Body of pancreas (tissue), 4 donors: ENCODE data around the gene ASIC2. TPM values are rescaled to one million over a fixed set of nuclear protein-coding genes. Genes with fewer than 3 reads are reported as not detected.

Experiments used
- ATAC-seq: fragments of 150-250 bp; one replicate; pipeline ENCODE4 v1.9.1; 2016
- DNase-seq, 4 donors: peaks; one replicate each; pipeline ENCODE4 v3.0.0-alpha.2; 2019
- H3K27ac ChIP-seq, 4 donors: fragments of 200-600 bp; sonication (generic); 1 replicate in 3 of 4; 2 replicates in 1 of 4; pipeline versions ENCODE4 v1.5.1 to v1.6.1; 2016 to 2019; ENCODE audit warnings: mild to moderate bottlenecking in 1 of 4, mixed read lengths in 1 of 4, moderate library complexity in 1 of 4
- H3K27me3 ChIP-seq, 2 donors: fragments of 200-600 bp; sonication (generic); one replicate each; pipeline ENCODE4 v1.6.0; 2016; ENCODE audit warnings: mild to moderate bottlenecking in 1 of 2
- H3K36me3 ChIP-seq, 2 donors: fragments of 200-600 bp; sonication (generic); replicated peaks in 1 of 2; 2 replicates each; pipeline ENCODE4 v1.5.1; 2016; ENCODE audit warnings: low read depth in 2 of 2; ENCODE audit not compliant: insufficient read depth in 1 of 2
- H3K4me1 ChIP-seq: fragments of 200-600 bp; sonication (generic); one replicate; pipeline ENCODE4 v1.6.0; 2016
- H3K4me3 ChIP-seq, 2 donors: fragments of 200-600 bp; sonication (generic); 1 replicate in 1 of 2; 2 replicates in 1 of 2; pipeline ENCODE4 v1.5.1; 2016 to 2019
- H3K9me3 ChIP-seq, 3 donors: fragments of 200-600 bp; sonication (generic); 1 replicate in 2 of 3; 2 replicates in 1 of 3; pipeline ENCODE4 v1.5.1; 2016
- POLR2A ChIP-seq, 3 donors: fragments of 450-650 bp; IDR thresholded peaks; one replicate each; pipeline ENCODE4 v1.6.1; 2016; ENCODE audit warnings: antibody characterized with exemption in 3 of 3, mild to moderate bottlenecking in 2 of 3
- WGBS, 2 donors: methylation state at CpG; one replicate each; pipeline ENCODE4 v1.1.5; 2017; 5-methylcytosine and 5-hydroxymethylcytosine counted together
- intact Hi-C: fragments of 100-400 bp; cut with DNase I; formaldehyde crosslinking; loops from one replicate; pipeline ENCODE4 v1.15.1; 2023
- total RNA-seq, 2 donors: library from RNA; depleted of rRNA; stranded (reverse); fragments of >200 nt; gene quantifications; one replicate each; pipeline ENCODE4 v1.1.0, GENCODE V29; 2016
- TF ChIP-seq, protein P1 (sequence below), 7 experiments: fragments of 450-650 bp in 4 of 7; fragments of 200-600 bp in 3 of 7; sonication (generic) in 3 of 7; IDR thresholded peaks; one replicate each; pipeline ENCODE4 v1.5.1; 2016 to 2019; ENCODE audit warnings: antibody characterized with exemption in 7 of 7

ASIC2 gene
- total RNA-seq, 2 donors from 2014 or later, result not detected

DNA sequence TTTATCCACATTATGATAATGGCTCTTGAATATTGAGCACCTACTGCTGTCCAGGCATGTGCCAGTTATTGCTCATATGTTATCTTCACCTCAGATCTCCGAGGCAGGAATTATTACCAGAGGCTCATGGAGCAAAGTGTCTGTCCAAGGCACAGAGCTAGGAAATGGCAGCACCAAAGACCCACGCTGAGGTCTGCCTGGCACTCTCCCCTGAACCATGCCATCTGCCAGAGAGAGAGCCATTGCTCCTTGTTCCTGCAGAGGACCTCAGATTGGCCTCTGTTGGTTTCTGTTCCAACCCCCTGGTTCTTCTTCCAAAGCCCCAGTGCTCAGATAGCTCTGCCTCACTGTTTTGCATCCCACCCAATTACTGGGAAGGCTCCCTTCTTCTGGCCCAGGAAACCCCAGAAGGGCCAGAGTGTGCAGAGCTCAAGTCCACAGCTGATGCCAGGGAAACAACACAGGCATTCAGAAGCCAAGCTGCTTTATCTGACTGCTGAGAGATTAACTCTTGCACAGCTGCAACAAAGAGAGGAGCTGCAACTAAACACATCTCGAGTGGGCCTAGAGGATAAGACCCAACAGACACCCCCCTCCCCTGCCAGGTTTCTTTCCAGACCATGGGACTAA lies 5.9 kb downstream of the ASIC2 start:
- Histone ChIP-seq H3K4me1 (peaks cover 28% of the 10 kb centered on the region), H3K36me3 (no peaks in the 10 kb centered on the region), H3K4me3 (no peak overlapping the region), H3K27me3 (peaks cover 0 to 7% of the 10 kb centered on the region in 2 donors), H3K27ac (no peak overlapping the region), H3K9me3 (no peaks in the 10 kb centered on the region)
- WGBS, 2 donors, result 47 to 53% methylated on average over 3 of the region's 3 CpGs
- TF ChIP-seq, protein P1, sequence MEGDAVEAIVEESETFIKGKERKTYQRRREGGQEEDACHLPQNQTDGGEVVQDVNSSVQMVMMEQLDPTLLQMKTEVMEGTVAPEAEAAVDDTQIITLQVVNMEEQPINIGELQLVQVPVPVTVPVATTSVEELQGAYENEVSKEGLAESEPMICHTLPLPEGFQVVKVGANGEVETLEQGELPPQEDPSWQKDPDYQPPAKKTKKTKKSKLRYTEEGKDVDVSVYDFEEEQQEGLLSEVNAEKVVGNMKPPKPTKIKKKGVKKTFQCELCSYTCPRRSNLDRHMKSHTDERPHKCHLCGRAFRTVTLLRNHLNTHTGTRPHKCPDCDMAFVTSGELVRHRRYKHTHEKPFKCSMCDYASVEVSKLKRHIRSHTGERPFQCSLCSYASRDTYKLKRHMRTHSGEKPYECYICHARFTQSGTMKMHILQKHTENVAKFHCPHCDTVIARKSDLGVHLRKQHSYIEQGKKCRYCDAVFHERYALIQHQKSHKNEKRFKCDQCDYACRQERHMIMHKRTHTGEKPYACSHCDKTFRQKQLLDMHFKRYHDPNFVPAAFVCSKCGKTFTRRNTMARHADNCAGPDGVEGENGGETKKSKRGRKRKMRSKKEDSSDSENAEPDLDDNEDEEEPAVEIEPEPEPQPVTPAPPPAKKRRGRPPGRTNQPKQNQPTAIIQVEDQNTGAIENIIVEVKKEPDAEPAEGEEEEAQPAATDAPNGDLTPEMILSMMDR (IDR thresholded peaks at IDR 0.05), result no peak
- TF ChIP-seq POLR2A (IDR thresholded peaks at IDR 0.05), result no peak
- no peak for ATAC-seq
- intact Hi-C loops, result no loop called here
- no peak for DNase-seq

- peaks cover 20% of the 10 kb centered on the region for H3K4me1 ChIP-seq
- ATAC-seq (no peak), DNase-seq (no peak)
- no peaks in the 10 kb centered on the region for H3K27me3 ChIP-seq
- no peaks in the 10 kb centered on the region for H3K36me3 ChIP-seq
- TF ChIP-seq POLR2A (IDR thresholded peaks at IDR 0.05), result no peak
- TF ChIP-seq, protein P1 (IDR thresholded peaks at IDR 0.05), result no peak
- WGBS, 2 donors, result 66 to 84% methylated on average over 3 of the region's 3 CpGs
- no peaks in the 10 kb centered on the region for H3K9me3 ChIP-seq
- H3K4me3 ChIP-seq, result no peak overlapping the region
- no peak overlapping the region for H3K27ac ChIP-seq
- intact Hi-C loops, result no loop called here
Measured at GRCh38 chr17:33285413-33285812, 7.7 kb downstream of the ASIC2 start.

- intact Hi-C loops, result no loop called here
- H3K27ac ChIP-seq, result peak overlapping the region; percentile 32 to 66 (median 43)
- WGBS, 2 donors, result 2 to 3% methylated on average over 4 of the region's 4 CpGs
- TF ChIP-seq, protein P1 (IDR thresholded peaks at IDR 0.05), result no peak
- no peak for TF ChIP-seq POLR2A (IDR thresholded peaks at IDR 0.05)
- H3K4me3 ChIP-seq, result no peak overlapping the region
- H3K27me3 ChIP-seq, result no peaks in the 10 kb centered on the region
- H3K9me3 ChIP-seq, result no peaks in the 10 kb centered on the region
- H3K4me1 ChIP-seq, result peaks cover 20% of the 10 kb centered on the region
- DNase-seq (peak; percentile 70 to 90 (median 84)), ATAC-seq (peak; percentile 97)
- H3K36me3 ChIP-seq, result no peaks in the 10 kb centered on the region
Measured at GRCh38 chr17:33284022-33284421, 9.1 kb downstream of the ASIC2 start.

- TF ChIP-seq, protein P1 (IDR thresholded peaks at IDR 0.05), result no peak
- TF ChIP-seq POLR2A (IDR thresholded peaks at IDR 0.05), result no peak
- Histone ChIP-seq H3K27ac (no peak overlapping the region), H3K27me3 (no peaks in the 10 kb centered on the region), H3K9me3 (no peaks in the 10 kb centered on the region), H3K4me1 (peaks cover 29% of the 10 kb centered on the region), H3K36me3 (no peaks in the 10 kb centered on the region), H3K4me3 (no peak overlapping the region)
- no peak for DNase-seq
- 70 to 71% methylated on average over 8 of the region's 8 CpGs for WGBS, 2 donors
- intact Hi-C loops, result no loop called here
- ATAC-seq, result no peak
Measured at GRCh38 chr17:33280162-33280943, 12.7 kb downstream of the ASIC2 start.
